Bronchial epithelial cell (primary cell): ENCODE results near the gene UBXN11. TPM values are rescaled to one million over a fixed set of nuclear protein-coding genes. Genes with fewer than 3 reads are reported as not detected.

Source experiments
- DNase-seq: peaks from one replicate; pipeline ENCODE4 v3.0.0-alpha.2; 2010; ENCODE audit warnings: low read depth
- FAIRE-seq: peaks from 2 replicates; lab custom pipeline; 2011; peaks lifted over from hg19 to GRCh38; lab: Jason Lieb, UNC
- H3K27me3 ChIP-seq: 2 replicates; pipeline ENCODE4 v1.5.1; 2011; ENCODE audit warnings: low read length; ENCODE audit not compliant: control insufficient read depth, insufficient read depth
- H3K36me3 ChIP-seq: 2 replicates; pipeline ENCODE4 v1.5.1; 2011; ENCODE audit warnings: low read length; ENCODE audit not compliant: control insufficient read depth, insufficient read depth
- H3K4me3 ChIP-seq: 2 replicates; pipeline ENCODE4 v1.5.1; 2011; ENCODE audit warnings: mild to moderate bottlenecking, low read depth, low read length, control low read depth
- CTCF ChIP-seq: IDR thresholded peaks from 2 replicates; pipeline ENCODE4 v1.5.1; 2011; ENCODE audit warnings: mild to moderate bottlenecking, moderate library complexity, low read length, control low read depth, inconsistent platforms; ENCODE audit not compliant: insufficient read depth, severe bottlenecking
- total RNA-seq: library from RNA; depleted of rRNA; stranded (reverse); fragments of >200 nt; gene quantifications from 2 replicates; pipeline ENCODE4 v1.2.1, GENCODE V29; 2014

UBXN11 gene
- total RNA-seq, 1 donor from 2014 or later = 2.6 TPM

GRCh38 chr1:26279456-26280332 is 26.7 kb downstream of the UBXN11 start, which contains the start of gene SH3BGRL3:
Gene SH3BGRL3 (plus strand): TSS chr1:26280086. CDS start chr1:26280156, 70 bp downstream.
- Histone ChIP-seq H3K27me3 (no peaks in the 10 kb centered on the region), H3K36me3 (peaks cover 10% of the 10 kb centered on the region), H3K4me3 (peak within 1 kb of the TSS; percentile 77)
- peak; percentile 72 for DNase-seq
- TF ChIP-seq CTCF = peak; percentile 70
- no peak for FAIRE-seq

- FAIRE-seq (no peak), DNase-seq (peak; percentile 94)
- peaks cover 10% of the 10 kb centered on the region for H3K36me3 ChIP-seq
Observed at GRCh38 chr1:26278724-26279455, 27.5 kb downstream of the UBXN11 start.

GRCh38 chr1:26278303-26278702 is 28.1 kb downstream of the UBXN11 start:
- DNase-seq = peak; percentile 95
- no peaks in the 10 kb centered on the region for H3K27me3 ChIP-seq
- H3K4me3 ChIP-seq = no peak overlapping the region
- FAIRE-seq = no peak
- no peak for TF ChIP-seq CTCF
- H3K36me3 ChIP-seq = peaks cover 10% of the 10 kb centered on the region

More at GRCh38 chr1:26278724-26279455, 27.5 kb downstream of the UBXN11 start:
- Histone ChIP-seq H3K4me3 (peak overlapping the region; percentile 77), H3K27me3 (no peaks in the 10 kb centered on the region)
- no peak for TF ChIP-seq CTCF

- FAIRE-seq (no peak), DNase-seq (no peak)
- Histone ChIP-seq H3K4me3 (no peak overlapping the region), H3K36me3 (peaks cover 10% of the 10 kb centered on the region), H3K27me3 (no peaks in the 10 kb centered on the region)
- TF ChIP-seq CTCF = no peak
Observed at GRCh38 chr1:26277719-26278118, 28.7 kb downstream of the UBXN11 start.

- TF ChIP-seq CTCF = no peak
- FAIRE-seq = no peak
Observed at GRCh38 chr1:26277261-26277661, 29.2 kb downstream of the UBXN11 start.

More at GRCh38 chr1:26277261-26277661, 29.2 kb downstream of the UBXN11 start:
- Histone ChIP-seq H3K27me3 (no peaks in the 10 kb centered on the region), H3K4me3 (no peak overlapping the region), H3K36me3 (peaks cover 10% of the 10 kb centered on the region)
- peak; percentile 50 for DNase-seq
